Measurements from ENCODE around the gene UGT1A10. TPM values are rescaled to one million over a fixed set of nuclear protein-coding genes. Genes with fewer than 3 reads are reported as not detected.

The UGT1A10 gene
- total RNA-seq, 1 experiment from 2014 or later = not detected

GRCh38 chr2:233671290-233672161 is 35.3 kb downstream of the UGT1A10 start, which contains the start of gene UGT1A9:
TSS of gene UGT1A9 (plus strand) at chr2:233671898. CDS start at chr2:233671935, 37 bp downstream.
- intact Hi-C loops (cut with micrococcal nuclease; ENCODE audit: unreplicated experiment) = no loop called here
- Histone ChIP-seq H3K27ac (ENCODE audit: low read depth, low read length, poor library complexity, severe bottlenecking) (no peak within 1 kb of the TSS), H3K9me3 (ENCODE audit: low read depth, low read length, poor library complexity, severe bottlenecking) (no peaks in the 10 kb centered on the region), H3K27me3 (replicated peaks; ENCODE audit: insufficient read depth, low read depth, low read length, poor library complexity) (no peaks in the 10 kb centered on the region), H3K4me3 (ENCODE audit: low read depth, low read length, poor library complexity, severe bottlenecking) (no peak within 1 kb of the TSS), H3K4me1 (ENCODE audit: insufficient read depth, low read length, poor library complexity, severe bottlenecking) (no peaks in the 10 kb centered on the region), H3K36me3 (ENCODE audit: insufficient read depth, low read length, poor library complexity, severe bottlenecking) (no peaks in the 10 kb centered on the region)
- no TSS peak for BruUV-seq (replicated peaks)
- TF ChIP-seq EZH2 (IDR thresholded peaks at IDR 0.05; ENCODE audit: borderline replicate concordance, low read depth, low read length, poor library complexity, severe bottlenecking) = no peak
- no peak for TF ChIP-seq CTCF (conservative IDR thresholded peaks at IDR 0.05; ENCODE audit: low read depth, low read length)
- ChIA-PET POLR2A (ENCODE audit: low non-redundant PET) (no interaction called here), CTCF (no interaction called here)
- DNase-seq (ENCODE audit: low spot score) = no peak

GRCh38 chr2:233672886-233673285 is 36.6 kb downstream of the UGT1A10 start:
- Histone ChIP-seq H3K36me3 (ENCODE audit: insufficient read depth, low read length, poor library complexity, severe bottlenecking) (no peaks in the 10 kb centered on the region), H3K9me3 (ENCODE audit: low read depth, low read length, poor library complexity, severe bottlenecking) (no peaks in the 10 kb centered on the region), H3K27me3 (replicated peaks; ENCODE audit: insufficient read depth, low read depth, low read length, poor library complexity) (no peaks in the 10 kb centered on the region), H3K27ac (ENCODE audit: low read depth, low read length, poor library complexity, severe bottlenecking) (no peak overlapping the region), H3K4me3 (ENCODE audit: low read depth, low read length, poor library complexity, severe bottlenecking) (no peak overlapping the region), H3K4me1 (ENCODE audit: insufficient read depth, low read length, poor library complexity, severe bottlenecking) (no peaks in the 10 kb centered on the region)
- intact Hi-C loops (cut with micrococcal nuclease; ENCODE audit: unreplicated experiment) = no loop called here
- ChIA-PET CTCF (no interaction called here), POLR2A (ENCODE audit: low non-redundant PET) (no interaction called here)
- no peak for DNase-seq (ENCODE audit: low spot score)
- BruUV-seq (replicated peaks) = no TSS peak
- TF ChIP-seq EZH2 (IDR thresholded peaks at IDR 0.05; ENCODE audit: borderline replicate concordance, low read depth, low read length, poor library complexity, severe bottlenecking) (no peak), CTCF (conservative IDR thresholded peaks at IDR 0.05; ENCODE audit: low read depth, low read length) (no peak)

GRCh38 chr2:233673896-233674295 is 37.6 kb downstream of the UGT1A10 start:
- BruUV-seq (replicated peaks) = no TSS peak
- no peaks in the 10 kb centered on the region for H3K27me3 ChIP-seq (replicated peaks; ENCODE audit: insufficient read depth, low read depth, low read length, poor library complexity)
- no peak overlapping the region for H3K27ac ChIP-seq (ENCODE audit: low read depth, low read length, poor library complexity, severe bottlenecking)
- H3K4me3 ChIP-seq (ENCODE audit: low read depth, low read length, poor library complexity, severe bottlenecking) = no peak overlapping the region
- CTCF ChIA-PET = no interaction called here
- no peaks in the 10 kb centered on the region for H3K36me3 ChIP-seq (ENCODE audit: insufficient read depth, low read length, poor library complexity, severe bottlenecking)
- no peaks in the 10 kb centered on the region for H3K9me3 ChIP-seq (ENCODE audit: low read depth, low read length, poor library complexity, severe bottlenecking)
- POLR2A ChIA-PET (ENCODE audit: low non-redundant PET) = no interaction called here
- intact Hi-C loops (cut with micrococcal nuclease; ENCODE audit: unreplicated experiment) = no loop called here
- no peaks in the 10 kb centered on the region for H3K4me1 ChIP-seq (ENCODE audit: insufficient read depth, low read length, poor library complexity, severe bottlenecking)
- TF ChIP-seq CTCF (conservative IDR thresholded peaks at IDR 0.05; ENCODE audit: low read depth, low read length) (no peak), EZH2 (IDR thresholded peaks at IDR 0.05; ENCODE audit: borderline replicate concordance, low read depth, low read length, poor library complexity, severe bottlenecking) (no peak)
- no peak for DNase-seq (ENCODE audit: low spot score)
